ENCODE measurements around the gene OTOF.

DNA sequence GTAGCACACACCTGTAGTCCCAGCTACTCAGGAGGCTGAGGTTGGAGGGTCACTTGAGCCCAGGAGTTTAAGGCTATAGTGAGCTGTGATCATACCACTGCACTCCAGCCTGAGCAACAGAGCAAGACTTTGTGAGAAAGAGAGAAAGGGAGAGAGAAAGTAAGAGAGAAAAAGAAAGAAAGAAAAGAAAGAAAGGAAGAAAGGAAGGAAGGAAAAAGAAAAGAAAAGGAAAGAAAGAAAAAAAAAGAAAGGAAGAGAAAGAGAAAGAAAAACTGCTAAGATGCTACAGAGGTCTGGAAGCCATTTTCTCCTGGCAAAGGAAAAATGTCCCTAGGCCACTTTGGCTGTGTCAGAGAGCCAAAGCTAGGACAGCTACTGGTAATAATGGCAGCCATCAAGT is 45.6 kb downstream of the OTOF start:
- TF ChIP-seq CTCF (IDR thresholded peaks at IDR 0.05): no peak
- TF ChIP-seq EZH2phosphoT487 (IDR thresholded peaks at IDR 0.05): no peak

Measured in neural progenitor cell (in vitro differentiated cells).